Measurements from ENCODE around the gene TPRX1. TPM values are rescaled to one million over a fixed set of nuclear protein-coding genes. Genes with fewer than 3 reads are reported as not detected.

TPRX1 gene
- polyA plus RNA-seq, 4 donors = not detected

- DNase-seq (ENCODE audit: low read depth in 4 of 4, low spot score in 2 of 4) = no peak
Measured at GRCh38 chr19:47752440-47753211, 51.7 kb downstream of the TPRX1 start.

Other genes starting within 250 kb of the TPRX1 start
- under 1 TPM; 0.25 to 0.49 (median 0.38) TPM for gene ZNF541, start 231.4 kb downstream of the TPRX1 start, polyA plus RNA-seq (ENCODE audit: insufficient read length in 4 of 4)
- gene BICRA, start 195.4 kb downstream of the TPRX1 start, polyA plus RNA-seq (ENCODE audit: insufficient read length in 4 of 4) = 10 to 100 TPM in 3 of 4 donors, 1 to 10 TPM in 1; 8.1 to 21.3 (median 14.9) TPM
- gene EHD2, start 91.1 kb downstream of the TPRX1 start, polyA plus RNA-seq (ENCODE audit: insufficient read length in 4 of 4) = 10 to 100 TPM; 28.4 to 44.3 (median 35.6) TPM
- 100 to 1,000 TPM; 346 to 525 (median 378) TPM for gene NOP53, start 59.0 kb downstream of the TPRX1 start, polyA plus RNA-seq (ENCODE audit: insufficient read length in 4 of 4)
- gene SELENOW, start 25.8 kb downstream of the TPRX1 start, polyA plus RNA-seq (ENCODE audit: insufficient read length in 4 of 4) = 100 to 1,000 TPM; 115 to 174 (median 149) TPM
- gene CRX, start 17.4 kb upstream of the TPRX1 start, polyA plus RNA-seq (ENCODE audit: insufficient read length in 4 of 4) = under 1 TPM in 1 of 4 donors, not detected in 3; 0.21 TPM
- gene TPRX2, start 54.7 kb upstream of the TPRX1 start, polyA plus RNA-seq (ENCODE audit: insufficient read length in 4 of 4) = not detected
- gene SULT2A1, start 81.8 kb upstream of the TPRX1 start, polyA plus RNA-seq (ENCODE audit: insufficient read length in 4 of 4) = under 1 TPM in 3 of 4 donors, not detected in 1; 0.19 to 0.68 (median 0.30) TPM
- not detected for gene BSPH1, start 187.6 kb upstream of the TPRX1 start, polyA plus RNA-seq (ENCODE audit: insufficient read length in 4 of 4)
- under 1 TPM in 2 of 4 donors, not detected in 2; 0.22 to 0.72 TPM for gene ELSPBP1, start 190.1 kb upstream of the TPRX1 start, polyA plus RNA-seq (ENCODE audit: insufficient read length in 4 of 4)
- not detected for gene CABP5, start 239.5 kb upstream of the TPRX1 start, polyA plus RNA-seq (ENCODE audit: insufficient read length in 4 of 4)

Measured in left renal cortex interstitium (tissue), 4 donors.